ENCODE results near the gene GP1BB. TPM values are rescaled to one million over a fixed set of nuclear protein-coding genes. Genes with fewer than 3 reads are reported as not detected.

GP1BB gene
- total RNA-seq, 1 experiment from 2014 or later, result 3.6 TPM

DNA sequence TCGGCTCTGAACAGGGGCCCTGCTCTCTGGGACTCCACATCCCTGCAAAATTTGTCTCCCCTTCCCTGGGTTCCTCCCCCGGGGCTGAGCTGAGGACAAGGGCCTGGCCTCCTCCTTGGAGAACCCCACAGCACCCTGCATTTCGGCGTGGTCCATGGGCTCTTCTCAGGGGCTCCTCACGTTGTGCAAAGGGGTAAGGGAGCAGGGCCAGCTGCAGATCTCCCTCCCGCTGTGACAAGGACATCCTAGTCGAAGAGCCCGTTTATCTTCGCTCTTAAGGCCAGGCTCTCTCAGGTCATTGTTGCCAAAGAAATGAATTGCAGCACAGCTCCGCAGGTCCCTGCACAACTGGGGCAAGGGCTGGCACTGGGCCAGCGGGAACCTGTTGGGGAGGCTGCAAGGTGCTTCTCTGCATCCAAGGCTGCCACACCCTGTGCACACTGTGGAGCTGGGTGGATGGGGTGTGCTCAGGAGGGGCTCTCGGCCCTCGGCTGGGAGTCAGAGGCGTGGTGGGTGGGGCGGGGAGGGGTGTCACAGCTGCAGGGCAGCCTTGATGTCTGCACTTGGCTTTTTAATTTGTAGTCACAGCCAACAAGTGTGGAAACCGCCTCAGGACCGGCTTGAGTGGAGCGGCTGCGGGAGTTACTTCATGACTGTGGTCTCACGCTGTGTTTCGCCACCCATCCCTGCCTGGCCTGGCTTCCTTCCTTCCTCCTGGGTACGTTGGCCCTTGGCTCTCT is 35.6 kb upstream of the GP1BB start:
- DNase-seq (ENCODE audit: low read depth, low spot score), result no peak
- H3K27ac ChIP-seq (ENCODE audit: low read length), result no peak overlapping the region
- peaks cover 2% of the 10 kb centered on the region; the same call in 1 of the 2 replicates for H3K9me3 ChIP-seq (ENCODE audit: control insufficient read depth, insufficient read depth, low read depth, low read length)
- H3K4me1 ChIP-seq (ENCODE audit: control insufficient read depth, insufficient read depth, low read length), result peaks cover 7% of the 10 kb centered on the region; the same call in 1 of the 2 replicates
- intact Hi-C loops (cut with micrococcal nuclease; ENCODE audit: unreplicated experiment), result no loop called here
- H3K4me3 ChIP-seq (ENCODE audit: low read depth in 2 of 2, low read length in 2 of 2), result no peak overlapping the region
- no peaks in the 10 kb centered on the region for H3K27me3 ChIP-seq (ENCODE audit: control insufficient read depth, insufficient read depth, low read length)
- no peaks in the 10 kb centered on the region for H3K36me3 ChIP-seq (ENCODE audit: control insufficient read depth, insufficient read depth, low read length)
- TF ChIP-seq TCF7L2 (IDR thresholded peaks at IDR 0.05; ENCODE audit: low read depth, low read length), result no peak
- TF ChIP-seq SIN3A (IDR thresholded peaks at IDR 0.05; ENCODE audit: borderline replicate concordance, insufficient read depth, low read depth, low read length), result no peak
- TF ChIP-seq, protein P1, sequence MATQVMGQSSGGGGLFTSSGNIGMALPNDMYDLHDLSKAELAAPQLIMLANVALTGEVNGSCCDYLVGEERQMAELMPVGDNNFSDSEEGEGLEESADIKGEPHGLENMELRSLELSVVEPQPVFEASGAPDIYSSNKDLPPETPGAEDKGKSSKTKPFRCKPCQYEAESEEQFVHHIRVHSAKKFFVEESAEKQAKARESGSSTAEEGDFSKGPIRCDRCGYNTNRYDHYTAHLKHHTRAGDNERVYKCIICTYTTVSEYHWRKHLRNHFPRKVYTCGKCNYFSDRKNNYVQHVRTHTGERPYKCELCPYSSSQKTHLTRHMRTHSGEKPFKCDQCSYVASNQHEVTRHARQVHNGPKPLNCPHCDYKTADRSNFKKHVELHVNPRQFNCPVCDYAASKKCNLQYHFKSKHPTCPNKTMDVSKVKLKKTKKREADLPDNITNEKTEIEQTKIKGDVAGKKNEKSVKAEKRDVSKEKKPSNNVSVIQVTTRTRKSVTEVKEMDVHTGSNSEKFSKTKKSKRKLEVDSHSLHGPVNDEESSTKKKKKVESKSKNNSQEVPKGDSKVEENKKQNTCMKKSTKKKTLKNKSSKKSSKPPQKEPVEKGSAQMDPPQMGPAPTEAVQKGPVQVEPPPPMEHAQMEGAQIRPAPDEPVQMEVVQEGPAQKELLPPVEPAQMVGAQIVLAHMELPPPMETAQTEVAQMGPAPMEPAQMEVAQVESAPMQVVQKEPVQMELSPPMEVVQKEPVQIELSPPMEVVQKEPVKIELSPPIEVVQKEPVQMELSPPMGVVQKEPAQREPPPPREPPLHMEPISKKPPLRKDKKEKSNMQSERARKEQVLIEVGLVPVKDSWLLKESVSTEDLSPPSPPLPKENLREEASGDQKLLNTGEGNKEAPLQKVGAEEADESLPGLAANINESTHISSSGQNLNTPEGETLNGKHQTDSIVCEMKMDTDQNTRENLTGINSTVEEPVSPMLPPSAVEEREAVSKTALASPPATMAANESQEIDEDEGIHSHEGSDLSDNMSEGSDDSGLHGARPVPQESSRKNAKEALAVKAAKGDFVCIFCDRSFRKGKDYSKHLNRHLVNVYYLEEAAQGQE (IDR thresholded peaks at IDR 0.05; ENCODE audit: insufficient read depth in 1 of 2, low read depth in 2 of 2, low read length in 1 of 2), result no peak
- TF ChIP-seq, protein P2, sequence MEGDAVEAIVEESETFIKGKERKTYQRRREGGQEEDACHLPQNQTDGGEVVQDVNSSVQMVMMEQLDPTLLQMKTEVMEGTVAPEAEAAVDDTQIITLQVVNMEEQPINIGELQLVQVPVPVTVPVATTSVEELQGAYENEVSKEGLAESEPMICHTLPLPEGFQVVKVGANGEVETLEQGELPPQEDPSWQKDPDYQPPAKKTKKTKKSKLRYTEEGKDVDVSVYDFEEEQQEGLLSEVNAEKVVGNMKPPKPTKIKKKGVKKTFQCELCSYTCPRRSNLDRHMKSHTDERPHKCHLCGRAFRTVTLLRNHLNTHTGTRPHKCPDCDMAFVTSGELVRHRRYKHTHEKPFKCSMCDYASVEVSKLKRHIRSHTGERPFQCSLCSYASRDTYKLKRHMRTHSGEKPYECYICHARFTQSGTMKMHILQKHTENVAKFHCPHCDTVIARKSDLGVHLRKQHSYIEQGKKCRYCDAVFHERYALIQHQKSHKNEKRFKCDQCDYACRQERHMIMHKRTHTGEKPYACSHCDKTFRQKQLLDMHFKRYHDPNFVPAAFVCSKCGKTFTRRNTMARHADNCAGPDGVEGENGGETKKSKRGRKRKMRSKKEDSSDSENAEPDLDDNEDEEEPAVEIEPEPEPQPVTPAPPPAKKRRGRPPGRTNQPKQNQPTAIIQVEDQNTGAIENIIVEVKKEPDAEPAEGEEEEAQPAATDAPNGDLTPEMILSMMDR (IDR thresholded peaks at IDR 0.05), result no peak
- no TSS peak for BruUV-seq (replicated peaks)
- in situ Hi-C loops (cut with HindIII; ENCODE audit: low pct_unique_long_range_greater_than_20kb, low sequenced_read_pairs), result no loop called here
- ChIA-PET CTCF (no interaction called here), POLR2A (interaction anchor here (0.6 kb wide), 1 partner anchor 29 kb away, joined by 6 read pairs; no protein-coding TSS in a partner anchor)
- no peak for ATAC-seq

DNA sequence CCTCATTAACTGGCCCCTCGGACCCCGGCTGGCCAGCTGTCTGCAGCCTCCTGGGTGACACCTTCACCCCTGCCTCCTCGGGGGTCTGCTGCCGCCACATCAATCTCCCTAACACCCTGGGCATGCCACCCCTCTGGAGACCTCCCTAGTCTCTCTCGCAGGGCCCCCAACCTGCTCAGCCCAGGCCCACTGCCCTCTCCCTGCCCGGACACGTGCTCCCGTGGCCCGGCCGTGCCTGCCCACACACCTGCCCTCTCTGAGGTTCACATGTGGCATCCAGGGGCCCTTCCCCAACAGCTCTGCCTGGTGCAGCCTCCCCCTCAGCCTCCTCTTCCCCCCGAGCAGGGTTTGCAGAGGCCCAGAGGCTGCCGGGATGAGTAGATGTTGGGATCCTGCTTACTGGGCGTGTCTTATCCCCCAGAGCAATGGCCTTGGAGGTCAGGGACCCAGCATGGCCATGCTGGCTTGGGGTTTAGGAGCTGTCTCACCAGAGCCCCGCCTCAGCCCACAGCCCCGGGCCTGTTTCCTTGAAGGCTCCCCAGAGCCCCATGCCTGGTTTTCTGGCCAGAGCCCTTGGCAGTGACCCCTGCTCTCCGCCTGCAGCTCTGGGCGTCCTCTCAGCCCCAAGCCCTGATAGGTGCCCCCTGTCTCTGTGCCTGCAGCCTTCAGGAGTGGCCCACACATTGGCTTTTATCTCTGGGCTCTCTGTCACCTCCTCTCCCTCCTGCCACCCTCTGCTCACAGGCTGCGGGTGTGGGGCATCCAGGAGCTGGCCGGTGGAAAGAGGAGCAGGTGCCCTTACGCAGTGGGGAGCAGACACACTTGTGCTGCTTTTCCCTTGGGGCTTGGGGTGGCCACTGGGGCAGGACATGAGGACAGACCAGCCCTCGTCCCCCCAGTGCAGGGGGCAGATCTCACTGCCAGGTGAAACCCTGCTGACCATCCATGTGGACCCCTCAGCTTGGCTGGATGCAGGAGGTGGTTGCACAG is 34.7 kb upstream of the GP1BB start:
- ATAC-seq, result no peak
- TF ChIP-seq, protein P1 (IDR thresholded peaks at IDR 0.05; ENCODE audit: insufficient read depth in 1 of 2, low read depth in 2 of 2, low read length in 1 of 2), result no peak
- TF ChIP-seq TCF7L2 (IDR thresholded peaks at IDR 0.05; ENCODE audit: low read depth, low read length), result no peak
- no peak overlapping the region for H3K27ac ChIP-seq (ENCODE audit: low read length)
- H3K9me3 ChIP-seq (ENCODE audit: control insufficient read depth, insufficient read depth, low read depth, low read length), result peaks cover 2% of the 10 kb centered on the region; the same call in 1 of the 2 replicates
- ChIA-PET POLR2A (no interaction called here), CTCF (interaction anchor here (0.6 kb wide), 2 partner anchors 15 to 298 kb away, joined by 3 to 4 read pairs; no protein-coding TSS in a partner anchor)
- DNase-seq (ENCODE audit: low read depth, low spot score), result no peak
- intact Hi-C loops (cut with micrococcal nuclease; ENCODE audit: unreplicated experiment) (no loop called here), in situ Hi-C loops (cut with HindIII; ENCODE audit: low pct_unique_long_range_greater_than_20kb, low sequenced_read_pairs) (no loop called here)
- no peak overlapping the region for H3K4me3 ChIP-seq (ENCODE audit: low read depth in 2 of 2, low read length in 2 of 2)
- H3K36me3 ChIP-seq (ENCODE audit: control insufficient read depth, insufficient read depth, low read length), result no peaks in the 10 kb centered on the region
- BruUV-seq (replicated peaks), result no TSS peak
- H3K27me3 ChIP-seq (ENCODE audit: control insufficient read depth, insufficient read depth, low read length), result no peaks in the 10 kb centered on the region
- H3K4me1 ChIP-seq (ENCODE audit: control insufficient read depth, insufficient read depth, low read length), result peaks cover 7% of the 10 kb centered on the region; the same call in 1 of the 2 replicates
